Measurements from ENCODE around the gene RPS18. TPM values are rescaled to one million over a fixed set of nuclear protein-coding genes. Genes with fewer than 3 reads are reported as not detected.
A peak's percentile ranks its signal among the peaks of the same experiment; 100 is the strongest.

Gene RPS18
- total and polyA plus RNA-seq, 2 of the 13 experiments (the other 11 are each of a cell fraction or from before 2014, with no cell fraction given): 3,896 to 5,806 TPM

DNA sequence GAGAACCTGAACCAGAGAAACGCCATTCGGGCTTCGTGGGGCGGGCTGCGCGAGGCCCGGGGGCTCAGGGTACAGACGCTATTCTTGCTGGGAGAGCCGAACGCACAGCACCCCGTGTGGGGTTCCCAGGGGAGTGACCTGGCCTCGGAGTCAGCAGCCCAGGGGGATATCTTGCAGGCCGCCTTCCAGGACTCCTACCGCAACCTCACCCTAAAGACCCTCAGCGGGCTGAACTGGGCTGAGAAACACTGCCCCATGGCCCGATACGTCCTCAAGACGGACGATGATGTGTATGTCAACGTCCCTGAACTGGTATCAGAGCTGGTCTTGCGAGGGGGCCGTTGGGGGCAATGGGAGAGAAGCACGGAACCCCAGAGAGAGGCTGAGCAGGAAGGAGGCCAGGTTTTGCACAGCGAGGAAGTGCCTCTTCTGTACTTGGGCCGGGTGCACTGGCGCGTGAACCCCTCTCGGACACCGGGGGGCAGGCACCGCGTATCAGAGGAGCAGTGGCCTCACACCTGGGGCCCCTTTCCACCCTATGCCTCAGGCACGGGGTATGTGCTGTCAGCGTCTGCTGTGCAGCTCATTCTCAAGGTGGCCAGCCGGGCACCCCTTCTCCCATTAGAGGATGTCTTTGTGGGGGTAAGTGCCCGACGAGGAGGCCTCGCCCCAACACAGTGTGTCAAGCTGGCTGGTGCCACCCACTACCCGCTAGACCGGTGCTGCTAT is 6.0 kb downstream of the RPS18 start (continued):
- TF ChIP-seq, protein P1, sequence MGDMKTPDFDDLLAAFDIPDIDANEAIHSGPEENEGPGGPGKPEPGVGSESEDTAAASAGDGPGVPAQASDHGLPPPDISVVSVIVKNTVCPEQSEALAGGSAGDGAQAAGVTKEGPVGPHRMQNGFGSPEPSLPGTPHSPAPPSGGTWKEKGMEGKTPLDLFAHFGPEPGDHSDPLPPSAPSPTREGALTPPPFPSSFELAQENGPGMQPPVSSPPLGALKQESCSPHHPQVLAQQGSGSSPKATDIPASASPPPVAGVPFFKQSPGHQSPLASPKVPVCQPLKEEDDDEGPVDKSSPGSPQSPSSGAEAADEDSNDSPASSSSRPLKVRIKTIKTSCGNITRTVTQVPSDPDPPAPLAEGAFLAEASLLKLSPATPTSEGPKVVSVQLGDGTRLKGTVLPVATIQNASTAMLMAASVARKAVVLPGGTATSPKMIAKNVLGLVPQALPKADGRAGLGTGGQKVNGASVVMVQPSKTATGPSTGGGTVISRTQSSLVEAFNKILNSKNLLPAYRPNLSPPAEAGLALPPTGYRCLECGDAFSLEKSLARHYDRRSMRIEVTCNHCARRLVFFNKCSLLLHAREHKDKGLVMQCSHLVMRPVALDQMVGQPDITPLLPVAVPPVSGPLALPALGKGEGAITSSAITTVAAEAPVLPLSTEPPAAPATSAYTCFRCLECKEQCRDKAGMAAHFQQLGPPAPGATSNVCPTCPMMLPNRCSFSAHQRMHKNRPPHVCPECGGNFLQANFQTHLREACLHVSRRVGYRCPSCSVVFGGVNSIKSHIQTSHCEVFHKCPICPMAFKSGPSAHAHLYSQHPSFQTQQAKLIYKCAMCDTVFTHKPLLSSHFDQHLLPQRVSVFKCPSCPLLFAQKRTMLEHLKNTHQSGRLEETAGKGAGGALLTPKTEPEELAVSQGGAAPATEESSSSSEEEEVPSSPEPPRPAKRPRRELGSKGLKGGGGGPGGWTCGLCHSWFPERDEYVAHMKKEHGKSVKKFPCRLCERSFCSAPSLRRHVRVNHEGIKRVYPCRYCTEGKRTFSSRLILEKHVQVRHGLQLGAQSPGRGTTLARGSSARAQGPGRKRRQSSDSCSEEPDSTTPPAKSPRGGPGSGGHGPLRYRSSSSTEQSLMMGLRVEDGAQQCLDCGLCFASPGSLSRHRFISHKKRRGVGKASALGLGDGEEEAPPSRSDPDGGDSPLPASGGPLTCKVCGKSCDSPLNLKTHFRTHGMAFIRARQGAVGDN (CRISPR knock-in tag; IDR thresholded peaks at IDR 0.05): peak; percentile 37
- TF ChIP-seq ZBTB7A (CRISPR knock-in tag; IDR thresholded peaks at IDR 0.05) (peak; percentile 58; the same call in 1 of the 2 replicates), RBM22 (optimal IDR thresholded peaks at IDR 0.05; ENCODE audit: low read length) (peak; percentile 95), TOPORS (CRISPR knock-in tag; IDR thresholded peaks at IDR 0.05) (0 out of 2 replicates have a peak, but pooled peaks have one; percentile 67), BRD4 (CRISPR knock-in tag; IDR thresholded peaks at IDR 0.05) (0 out of 2 replicates have a peak, but pooled peaks have one; percentile 20), AGO1 (IDR thresholded peaks at IDR 0.05; ENCODE audit: low read depth, low read length, poor library complexity, severe bottlenecking) (peak; percentile 99), ZBTB33 (CRISPR knock-in tag; IDR thresholded peaks at IDR 0.05) (peak; percentile 89; the same call in 1 of the 2 replicates), EP300 (IDR thresholded peaks at IDR 0.05; ENCODE audit: low read depth in 2 of 2, low read length in 2 of 2) (no peak), EP300 (CRISPR knock-in tag; IDR thresholded peaks at IDR 0.05; ENCODE audit: borderline replicate concordance) (no peak), ZNF574 (CRISPR knock-in tag; IDR thresholded peaks at IDR 0.05) (peak; percentile 25; the same call in 1 of the 2 replicates), POLR2A (IDR thresholded peaks at IDR 0.05; ENCODE audit: insufficient read depth in 1 of 2, low read depth in 2 of 2, low read length in 2 of 2) (peak in 1 of 2 experiments; percentile 44; a peak in 2 of 4 replicates), EHMT2 (IDR thresholded peaks at IDR 0.05; ENCODE audit: borderline replicate concordance, low read depth, low read length) (no peak), POLR2G (IDR thresholded peaks at IDR 0.05; ENCODE audit: low read depth, low read length) (peak; percentile 76), ZC3H13 (CRISPR knock-in tag; IDR thresholded peaks at IDR 0.05) (0 out of 2 replicates have a peak, but pooled peaks have one; percentile 4), IRX3 (CRISPR knock-in tag; IDR thresholded peaks at IDR 0.05; ENCODE audit: borderline replicate concordance, low read depth) (0 out of 2 replicates have a peak, but pooled peaks have one; percentile 32), REPIN1 (CRISPR knock-in tag; IDR thresholded peaks at IDR 0.05; ENCODE audit: borderline replicate concordance, low read depth) (0 out of 2 replicates have a peak, but pooled peaks have one; percentile 32), ZNF549 (CRISPR knock-in tag; IDR thresholded peaks at IDR 0.05) (no peak), ZNF235 (CRISPR knock-in tag; IDR thresholded peaks at IDR 0.05; ENCODE audit: borderline replicate concordance) (0 out of 2 replicates have a peak, but pooled peaks have one; percentile 37)

All from HepG2 (cell line).